HEK293T (cell line): ENCODE data around the gene ARGFX.

ENCODE experiments used
- CTCF ChIA-PET: fragments of 350-600 bp; formaldehyde crosslinking; extraction: SDS; loops from one replicate; lab custom pipeline; 2021; ENCODE audit warnings: antibody characterized with exemption, inconsistent platforms; lab: Yijun Ruan, JAX
- POLR2A ChIA-PET: fragments of 350-600 bp; formaldehyde crosslinking; extraction: SDS; loops from one replicate; lab custom pipeline; 2020; ENCODE audit warnings: antibody characterized with exemption, inconsistent platforms; lab: Yijun Ruan, JAX
- DNase-seq: peaks from one replicate; pipeline ENCODE4 v3.0.0; 2012; ENCODE audit warnings: mixed read lengths; ENCODE audit errors: extremely low spot score
- ARNT ChIP-seq: fragments of 450-650 bp; IDR thresholded peaks from 2 replicates; pipeline ENCODE4 v1.6.1; 2017; ENCODE audit warnings: mild to moderate bottlenecking
- BHLHE40 ChIP-seq: fragments of 450-650 bp; IDR thresholded peaks from 2 replicates; pipeline ENCODE4 v1.6.1; 2016; ENCODE audit warnings: mild to moderate bottlenecking, moderate library complexity, borderline replicate concordance
- CTBP1 ChIP-seq: fragments of 450-650 bp; IDR thresholded peaks from 2 replicates; pipeline ENCODE4 v1.6.1; 2016; ENCODE audit warnings: borderline replicate concordance
- ELF4 ChIP-seq: fragments of 450-650 bp; IDR thresholded peaks from 2 replicates; pipeline ENCODE4 v1.6.1; 2017; ENCODE audit warnings: antibody characterized with exemption
- FOXA1 ChIP-seq: fragments of 450-650 bp; IDR thresholded peaks from 2 replicates; pipeline ENCODE4 v1.6.1; 2016; ENCODE audit warnings: mild to moderate bottlenecking
- FOXK2 ChIP-seq: fragments of 450-650 bp; IDR thresholded peaks from 2 replicates; pipeline ENCODE4 v1.6.1; 2016; ENCODE audit warnings: mild to moderate bottlenecking
- FOXM1 ChIP-seq: fragments of 450-650 bp; IDR thresholded peaks from 2 replicates; pipeline ENCODE4 v1.6.1; 2017; ENCODE audit warnings: mild to moderate bottlenecking, borderline replicate concordance
- HDGF ChIP-seq: fragments of 450-650 bp; IDR thresholded peaks from 2 replicates; pipeline ENCODE4 v1.6.1; 2017; ENCODE audit warnings: antibody characterized with exemption, borderline replicate concordance
- L3MBTL2 ChIP-seq: fragments of 450-650 bp; conservative IDR thresholded peaks from 2 replicates; pipeline ENCODE4 v1.6.1; 2016; ENCODE audit warnings: mild to moderate bottlenecking
- LEF1 ChIP-seq: fragments of 450-650 bp; IDR thresholded peaks from 2 replicates; pipeline ENCODE4 v1.6.1; 2017; ENCODE audit warnings: mild to moderate bottlenecking, borderline replicate concordance
- SP1 ChIP-seq: fragments of 450-650 bp; IDR thresholded peaks from 2 replicates; pipeline ENCODE4 v1.6.1; 2017
- SUZ12 ChIP-seq: fragments of 450-650 bp; IDR thresholded peaks from 2 replicates; pipeline ENCODE4 v1.6.1; 2016; ENCODE audit warnings: mild to moderate bottlenecking
- TARDBP ChIP-seq: fragments of 450-650 bp; IDR thresholded peaks from 2 replicates; pipeline ENCODE4 v1.6.1; 2016
- ZNF384 ChIP-seq: fragments of 450-650 bp; IDR thresholded peaks from 2 replicates; pipeline ENCODE4 v1.6.1; 2016
- TF ChIP-seq, protein P1 (sequence below): fragments of 450-650 bp; IDR thresholded peaks from 2 replicates; pipeline ENCODE4 v1.6.1; 2016

The ARGFX gene

GRCh38 chr3:121606106-121606505 lies 38.4 kb downstream of the ARGFX start:
- TF ChIP-seq BHLHE40: no peak
- TF ChIP-seq FOXM1: no peak
- no peak for TF ChIP-seq ARNT
- TF ChIP-seq LEF1: no peak
- TF ChIP-seq ZNF384: no peak
- TF ChIP-seq, protein P1, sequence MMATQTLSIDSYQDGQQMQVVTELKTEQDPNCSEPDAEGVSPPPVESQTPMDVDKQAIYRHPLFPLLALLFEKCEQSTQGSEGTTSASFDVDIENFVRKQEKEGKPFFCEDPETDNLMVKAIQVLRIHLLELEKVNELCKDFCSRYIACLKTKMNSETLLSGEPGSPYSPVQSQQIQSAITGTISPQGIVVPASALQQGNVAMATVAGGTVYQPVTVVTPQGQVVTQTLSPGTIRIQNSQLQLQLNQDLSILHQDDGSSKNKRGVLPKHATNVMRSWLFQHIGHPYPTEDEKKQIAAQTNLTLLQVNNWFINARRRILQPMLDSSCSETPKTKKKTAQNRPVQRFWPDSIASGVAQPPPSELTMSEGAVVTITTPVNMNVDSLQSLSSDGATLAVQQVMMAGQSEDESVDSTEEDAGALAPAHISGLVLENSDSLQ: no peak
- no peak for TF ChIP-seq SUZ12
- no peak for TF ChIP-seq FOXK2
- no peak for TF ChIP-seq SP1
- no peak for TF ChIP-seq TARDBP
- no peak for TF ChIP-seq FOXA1
- TF ChIP-seq ELF4: no peak
- TF ChIP-seq HDGF: no peak
- no peak for TF ChIP-seq CTBP1
- no peak for TF ChIP-seq L3MBTL2
- ChIA-PET CTCF (no interaction called here), POLR2A (no interaction called here)
- no peak for DNase-seq
